Stimulated activated CD4-positive, alpha-beta T cell treated with anti-CD3 and anti-CD28 coated beads, TNF-alpha, amount 100 ng/mL, for 48 hours (primary cell): Measurements from ENCODE around the gene PTPRM.

ENCODE experiments used
- DNase-seq, 3 donors: peaks; one replicate each; pipeline ENCODE4 v3.0.0-alpha.2; 2020; ENCODE audit warnings: low read depth in 3 of 3

Gene PTPRM

GRCh38 chr18:8116341-8117005, 549.4 kb downstream of the PTPRM start:
- no peak for DNase-seq

GRCh38 chr18:8117006-8117371, 549.9 kb downstream of the PTPRM start:
- no peak for DNase-seq

- DNase-seq: no peak
These were observed 554.0 kb downstream of the PTPRM start for GRCh38 chr18:8121101-8121500.

DNA sequence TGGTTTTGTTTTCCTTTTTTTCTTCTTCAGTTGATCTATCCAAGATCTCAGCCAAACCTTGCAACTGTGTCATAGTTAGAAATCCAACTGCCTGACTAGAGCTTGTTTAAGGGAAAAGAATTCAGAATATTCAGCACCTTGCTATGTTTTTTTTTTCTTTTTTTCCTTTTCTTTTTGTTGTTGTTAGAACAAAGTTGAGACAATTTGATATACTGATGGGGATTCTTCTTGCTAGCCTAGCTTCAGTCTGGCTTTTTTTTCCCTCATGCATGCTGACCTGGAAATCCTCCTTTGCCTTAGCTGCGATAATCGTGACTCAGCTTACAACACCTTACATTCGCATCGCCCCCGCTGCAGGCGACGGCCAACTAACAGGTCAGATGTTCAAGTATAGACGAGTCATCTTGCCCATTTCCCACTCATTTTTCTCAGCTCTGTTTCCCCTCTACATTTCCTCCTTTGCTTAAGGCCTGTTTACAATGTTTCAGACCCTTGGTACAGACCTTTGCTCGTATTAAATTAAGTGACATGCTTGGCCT, 554.9 kb downstream of the PTPRM start:
- no peak for DNase-seq

- DNase-seq: no peak
These were observed 557.4 kb downstream of the PTPRM start for GRCh38 chr18:8124232-8125146.

DNA sequence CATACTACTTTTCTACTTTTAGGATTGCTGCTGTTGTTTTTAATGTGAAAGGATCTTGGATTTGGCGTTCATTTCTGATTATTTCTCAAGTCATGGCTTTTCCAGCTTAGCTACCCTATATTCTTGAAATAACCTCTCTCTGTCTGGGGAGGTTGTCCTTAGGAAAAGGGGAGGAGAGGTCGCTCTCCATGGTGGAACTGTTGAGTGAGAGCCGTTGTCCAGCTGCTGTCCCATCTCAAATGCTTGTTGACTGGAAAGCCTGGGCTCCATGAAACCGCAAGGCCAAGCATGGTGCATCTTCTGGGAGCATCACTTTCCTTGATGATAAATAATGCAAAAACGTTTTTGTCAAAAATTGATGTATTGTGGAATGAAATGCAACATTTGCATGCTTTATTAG, 563.0 kb downstream of the PTPRM start:
- no peak for DNase-seq

DNA sequence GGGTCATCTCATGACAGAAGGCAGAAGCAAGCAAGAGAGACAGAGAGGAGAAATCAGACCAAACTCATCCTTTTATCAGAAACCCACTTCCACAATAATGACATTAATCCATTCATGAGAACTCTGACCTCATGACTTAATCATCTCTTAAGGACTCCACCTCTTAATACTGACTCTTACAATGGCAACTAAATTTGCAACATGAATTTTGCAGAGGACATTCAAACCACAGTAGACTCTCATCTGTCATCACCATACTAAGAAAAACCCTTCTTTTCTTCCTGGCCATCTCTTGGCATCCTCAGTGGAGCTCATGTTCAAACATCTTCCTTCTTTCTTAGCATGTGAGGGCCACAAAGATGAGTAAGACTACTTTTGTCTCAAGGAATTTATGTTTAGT, 565.9 kb downstream of the PTPRM start:
- no peak for DNase-seq

DNA sequence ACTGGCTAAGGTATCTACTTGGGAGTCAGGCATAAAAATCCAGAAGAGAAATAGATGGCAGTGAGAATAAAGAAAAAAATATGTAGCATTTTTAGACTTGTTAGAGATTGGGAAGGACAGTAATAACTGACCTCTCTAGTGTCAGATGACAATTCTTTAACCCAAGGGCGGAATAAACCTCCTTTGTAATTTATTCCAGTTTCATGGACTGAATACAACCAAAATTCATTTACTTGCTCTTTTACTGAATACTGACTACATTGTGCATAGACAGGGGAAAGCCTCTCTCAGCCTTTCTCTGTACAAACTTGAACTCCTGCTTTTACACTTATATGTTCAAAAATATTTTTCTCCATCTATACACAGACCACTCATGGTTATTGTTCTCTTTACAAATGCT, 566.8 kb downstream of the PTPRM start:
- no peak for DNase-seq

DNA sequence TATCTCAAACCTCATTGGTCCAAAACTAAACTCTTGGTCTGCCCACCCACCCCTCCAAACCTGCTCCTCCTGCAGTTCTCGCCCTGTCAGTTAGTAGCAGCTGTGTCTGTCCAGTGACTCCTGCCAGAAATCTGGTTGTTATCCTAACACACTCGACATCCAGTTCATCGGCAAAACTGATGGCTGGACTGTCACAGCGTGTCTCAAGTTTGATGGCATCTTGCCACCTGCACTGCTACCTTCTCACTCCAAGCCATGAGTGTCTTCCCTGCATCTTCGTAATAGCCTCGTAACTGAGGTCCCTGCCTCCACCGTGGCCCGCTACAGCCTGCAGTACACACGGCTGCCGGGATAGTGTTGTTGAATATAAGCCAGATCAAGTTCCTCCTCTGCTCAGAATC, 572.0 kb downstream of the PTPRM start:
- DNase-seq: no peak

DNA sequence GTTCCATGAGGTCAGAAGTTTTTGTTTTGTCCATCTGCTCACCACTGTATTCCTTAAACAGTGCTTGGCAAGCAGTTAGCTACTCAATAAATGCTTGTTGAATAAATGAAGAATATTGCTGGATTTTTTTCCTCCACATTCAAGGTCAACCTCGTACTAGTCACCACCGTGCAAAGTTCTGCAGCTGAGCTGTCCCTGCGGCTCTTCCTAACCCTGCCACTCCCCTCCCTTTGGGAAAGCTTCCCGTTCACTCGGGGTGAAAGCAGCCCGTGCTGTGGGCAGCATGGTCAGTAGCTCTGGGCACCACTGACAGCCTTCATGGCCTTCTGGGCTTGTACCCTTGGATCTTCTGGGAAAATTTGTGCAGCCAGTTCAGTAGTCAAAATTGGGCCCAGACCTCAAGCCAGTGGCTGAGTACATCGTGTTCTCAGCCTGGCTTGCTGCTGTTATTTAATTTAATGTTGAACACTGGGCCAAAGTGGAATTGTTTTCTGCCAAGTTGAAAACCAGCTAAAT, 572.8 kb downstream of the PTPRM start:
- no peak for DNase-seq

DNA sequence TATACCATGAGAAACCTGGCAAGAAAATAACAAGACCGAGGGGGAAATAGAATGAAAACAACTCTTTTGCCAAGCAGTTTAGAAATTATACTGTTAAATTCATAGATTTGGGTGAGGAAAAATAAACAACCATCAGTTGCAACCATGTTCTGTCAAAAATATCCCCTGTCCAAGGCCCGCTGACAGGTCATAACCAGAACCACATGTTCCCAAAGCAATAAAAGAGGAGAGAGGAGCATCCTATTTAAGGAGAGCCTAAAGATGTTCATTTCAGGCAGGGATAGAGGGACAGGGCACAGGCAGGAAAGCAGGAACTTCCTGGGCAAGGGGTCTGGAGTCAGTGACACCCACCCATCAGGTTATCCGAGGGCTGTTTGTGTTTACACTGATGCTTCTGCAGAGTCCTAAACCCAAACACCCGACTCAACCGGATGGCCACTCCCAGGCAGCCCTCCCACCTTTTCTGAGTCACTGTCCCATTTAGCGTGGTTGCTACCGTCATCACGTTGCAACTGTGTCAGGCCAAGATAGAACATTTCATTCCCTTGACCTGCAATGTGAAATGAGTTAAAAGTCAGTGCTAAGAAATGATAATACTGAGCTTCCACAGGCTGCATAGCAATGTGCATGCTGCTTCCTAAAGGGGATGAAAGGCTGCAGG, 573.9 kb downstream of the PTPRM start:
- no peak for DNase-seq

GRCh38 chr18:8142131-8142711, 575.1 kb downstream of the PTPRM start:
- no peak for DNase-seq

DNA sequence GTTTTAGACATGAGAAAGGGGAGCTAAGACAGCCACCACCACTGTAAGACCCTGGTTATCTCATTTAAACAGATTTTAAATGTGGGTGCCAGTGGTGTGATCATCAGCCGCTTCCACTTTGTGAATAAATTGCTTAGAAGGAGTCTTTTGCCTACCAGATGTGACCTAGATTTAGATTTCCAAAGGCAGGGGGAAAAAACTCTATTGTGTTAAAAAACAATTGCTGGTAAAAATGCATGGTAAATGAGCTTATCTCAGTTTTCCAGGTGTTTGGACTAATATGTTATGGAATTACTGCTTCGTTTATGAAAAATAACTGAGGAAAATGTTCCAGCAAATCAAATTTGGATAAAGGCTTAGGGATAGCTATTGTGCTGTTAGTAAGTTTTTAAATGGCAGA, 575.8 kb downstream of the PTPRM start:
- DNase-seq: no peak

DNA sequence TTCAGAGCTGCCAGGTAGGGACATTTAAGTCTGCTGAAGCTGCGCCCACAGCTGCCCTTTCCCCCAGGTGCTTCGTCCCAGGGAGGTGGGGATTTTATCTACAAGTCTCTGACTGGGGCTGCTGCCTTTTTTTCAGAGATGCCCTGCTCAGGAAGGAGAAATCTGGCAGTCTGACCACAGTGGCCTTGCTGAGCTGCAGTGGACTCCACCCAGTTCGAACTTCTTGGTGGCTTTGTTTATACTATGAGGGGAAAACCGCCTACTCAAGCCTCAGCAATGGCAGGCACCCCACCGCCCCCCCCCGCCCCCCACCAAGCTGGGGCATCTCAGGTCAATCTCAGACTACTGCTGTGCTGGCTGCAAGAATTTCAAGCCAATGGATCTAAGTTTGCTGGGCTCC, 584.1 kb downstream of the PTPRM start:
- DNase-seq: no peak

DNA sequence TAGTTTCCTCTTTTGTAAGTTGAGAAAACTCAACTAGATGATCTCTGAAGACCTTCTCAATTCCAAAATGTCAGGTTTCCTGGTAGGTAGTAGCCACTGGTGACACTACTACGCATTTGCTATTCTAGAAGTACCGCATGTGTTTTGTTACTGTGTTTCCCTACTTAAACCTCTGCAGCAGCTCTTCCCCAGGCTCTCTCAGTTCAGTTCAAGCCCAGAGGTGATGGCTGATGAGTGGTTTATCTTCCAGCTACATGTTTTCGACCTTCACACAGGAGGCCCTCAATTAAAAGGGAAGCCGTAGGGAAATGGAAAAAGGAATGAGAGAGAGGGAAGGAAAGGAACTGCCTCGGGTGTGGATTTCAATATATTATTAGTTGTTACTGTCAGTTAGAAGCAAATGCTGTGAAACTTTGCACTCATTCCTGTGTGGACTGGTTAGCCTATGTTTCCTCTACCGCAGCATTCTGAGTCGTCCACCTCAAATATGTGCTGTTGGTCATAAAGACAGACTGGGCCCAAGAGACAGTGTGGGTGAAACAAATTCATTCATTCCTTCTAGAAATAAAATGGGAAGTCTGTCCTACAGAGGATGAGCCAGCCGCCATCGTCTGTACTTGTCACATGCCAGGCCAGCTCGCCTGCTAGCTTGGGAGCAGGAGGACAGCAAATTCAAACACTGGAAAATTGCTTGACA, 586.9 kb downstream of the PTPRM start:
- DNase-seq: no peak

DNA sequence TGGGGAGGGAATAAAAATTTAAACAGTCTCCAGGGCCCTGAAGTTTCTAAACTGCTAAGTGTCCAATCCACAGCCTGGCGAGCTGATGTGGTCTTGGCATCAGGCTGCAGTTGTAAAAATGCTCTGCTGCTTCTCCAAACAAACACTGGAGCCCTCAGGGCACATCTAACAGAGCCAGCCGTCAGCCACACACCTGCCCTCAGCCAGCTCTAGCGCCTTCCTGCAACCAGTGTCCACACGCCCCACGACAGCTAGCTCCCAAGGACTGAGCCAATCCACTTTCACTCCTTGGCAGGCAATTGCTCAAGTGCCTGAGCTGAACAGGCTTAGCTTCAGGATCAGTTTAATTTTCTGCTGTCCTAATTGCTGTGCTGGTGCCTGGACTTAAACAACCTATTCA, 595.7 kb downstream of the PTPRM start:
- no peak for DNase-seq

- DNase-seq: no peak
These were observed 596.3 kb downstream of the PTPRM start for GRCh38 chr18:8163286-8163959.

DNA sequence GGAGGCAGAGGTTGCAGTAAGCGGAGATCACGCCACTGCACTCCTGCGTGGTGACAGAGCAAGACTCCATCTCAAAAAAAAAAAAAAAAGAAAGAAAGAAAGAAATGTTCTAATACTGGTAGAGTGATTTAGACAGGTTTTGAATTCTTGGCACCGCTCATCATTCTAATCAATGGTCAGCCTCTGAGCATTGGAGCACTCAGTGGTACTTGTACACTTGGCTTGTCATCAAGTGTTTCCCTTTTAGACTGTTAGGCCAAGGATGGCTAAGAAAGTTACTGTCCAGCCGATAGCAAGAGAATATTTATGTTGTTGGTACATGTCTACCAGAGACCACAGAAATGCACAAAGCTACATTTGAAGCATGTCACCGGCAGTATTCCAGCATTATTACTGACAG, 598.0 kb downstream of the PTPRM start:
- no peak for DNase-seq

DNA sequence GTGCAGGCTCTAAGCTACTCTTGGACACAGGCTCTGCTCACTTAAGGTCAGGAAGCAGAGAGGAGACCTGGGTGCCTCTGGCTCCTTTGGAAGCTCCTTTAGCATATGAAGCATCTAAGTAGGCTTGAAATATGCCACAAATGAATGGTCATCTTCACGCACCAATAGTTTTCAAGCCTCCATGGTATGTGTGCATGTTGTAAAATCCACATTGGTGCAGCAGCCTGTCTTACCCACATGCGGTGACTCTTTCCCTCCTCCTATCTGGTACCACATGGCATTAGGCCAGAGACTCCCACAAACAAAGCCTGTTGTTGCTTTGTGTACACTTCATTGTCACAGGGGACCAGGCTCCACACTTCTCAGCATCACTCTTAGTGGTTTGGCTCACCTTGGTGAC, 599.9 kb downstream of the PTPRM start:
- no peak for DNase-seq

- no peak for DNase-seq
These were observed 600.6 kb downstream of the PTPRM start for GRCh38 chr18:8167673-8168072.

DNA sequence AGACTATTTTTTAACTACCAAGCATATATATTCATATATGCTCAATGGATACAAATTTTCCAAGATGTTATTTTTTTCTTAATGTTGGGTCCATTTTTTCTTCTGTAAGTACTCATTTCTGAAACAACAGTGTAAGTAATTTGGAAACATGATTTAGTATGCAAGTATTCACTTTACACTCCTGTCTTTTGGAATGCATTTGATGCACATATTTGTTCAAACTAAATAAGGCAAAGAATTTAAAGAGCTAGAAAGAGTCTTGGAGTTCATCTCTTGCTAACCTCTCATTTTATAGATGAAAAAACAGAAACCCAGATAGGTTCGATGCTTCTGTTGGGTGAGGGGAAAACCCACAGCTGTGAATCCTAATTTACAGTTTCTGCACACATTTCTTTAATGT, 602.6 kb downstream of the PTPRM start:
- no peak for DNase-seq
